ENCODE data around the gene NTN3.

The NTN3 gene

DNA sequence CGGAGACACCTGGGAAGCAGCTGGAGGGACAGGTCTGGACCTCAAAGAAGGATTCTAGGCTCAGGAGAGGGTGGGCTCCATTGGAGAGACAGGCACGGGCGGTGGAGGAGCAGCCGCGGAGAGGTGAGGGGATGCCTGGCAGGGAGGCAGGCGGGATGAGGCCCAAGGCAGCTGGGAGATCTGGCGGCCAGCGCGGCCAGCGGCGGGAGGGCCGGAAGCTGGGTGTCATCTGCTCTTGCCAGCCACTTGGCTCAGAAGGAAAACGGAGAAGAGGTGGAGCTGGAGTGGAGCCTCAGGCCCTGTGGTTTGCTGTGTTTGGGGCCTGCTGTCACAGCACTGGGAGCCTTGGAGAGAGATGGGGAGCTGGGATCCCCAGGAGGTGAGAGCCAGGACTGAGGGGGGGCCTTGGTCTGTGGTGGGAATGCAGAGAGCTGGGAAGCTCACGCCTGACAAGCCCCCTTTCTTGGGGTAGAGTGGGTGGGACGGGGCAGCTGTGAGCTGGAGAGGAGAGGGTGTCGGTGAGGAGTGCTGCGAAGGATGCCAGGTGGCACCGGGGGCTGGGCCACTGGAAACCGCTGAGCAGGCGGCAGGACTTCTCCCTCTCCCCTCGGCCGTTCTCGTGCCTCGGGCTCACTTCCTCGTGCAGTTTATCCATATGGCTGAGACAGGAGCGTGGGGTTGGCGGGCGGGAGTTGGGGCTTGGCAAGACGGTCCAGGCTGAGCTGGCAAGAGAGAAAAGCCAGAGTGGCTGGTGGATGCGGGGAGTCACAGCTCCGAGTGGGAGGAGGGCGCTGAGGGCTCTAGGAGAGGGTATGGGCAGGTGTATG is 11.8 kb downstream of the NTN3 start:
- Histone ChIP-seq H2BK120ac (ENCODE audit: low read depth, low read length) (no peak overlapping the region), H3K23ac (ENCODE audit: low read length in 2 of 2) (no peak overlapping the region), H3K4me1 (ENCODE audit: control insufficient read depth, insufficient read depth, low read depth, low read length) (peaks cover 17% of the 10 kb centered on the region), H3K4me3 (ENCODE audit: insufficient read depth in 1 of 2, low read depth in 1 of 2, low read length in 2 of 2) (peak overlapping the region in 1 of 2 experiments; percentile 72), H3K79me1 (replicated peaks; ENCODE audit: low read length, poor library complexity, severe bottlenecking) (peaks cover 55% of the 10 kb centered on the region), H3K9ac (ENCODE audit: low read length) (peak overlapping the region; percentile 86), H3K14ac (ENCODE audit: low read length in 2 of 2) (no peak overlapping the region), H4K91ac (ENCODE audit: low read length) (no peak overlapping the region), H2BK12ac (ENCODE audit: low read length in 2 of 2) (no peak overlapping the region), H3K4me2 (ENCODE audit: low read length, poor library complexity, severe bottlenecking) (no peak overlapping the region), H3K36me3 (ENCODE audit: control insufficient read depth in 1 of 2, insufficient read depth in 2 of 2, low read depth in 1 of 2, low read length in 2 of 2) (peaks cover 0 to 21% of the 10 kb centered on the region in 2 experiments), H2BK15ac (ENCODE audit: low read depth, poor library complexity, severe bottlenecking) (no peak overlapping the region), H3K18ac (ENCODE audit: low read depth in 1 of 2, low read length in 2 of 2) (no peak overlapping the region), H3K9me3 (ENCODE audit: control insufficient read depth, low read length) (no peaks in the 10 kb centered on the region), H4K8ac (ENCODE audit: low read length) (peak overlapping the region; percentile 45), H3K4ac (ENCODE audit: low read depth in 1 of 2, low read length in 2 of 2) (no peak overlapping the region), H3K27ac (ENCODE audit: low read length, poor library complexity, severe bottlenecking) (no peak overlapping the region), H2AK5ac (ENCODE audit: low read length, severe bottlenecking) (no peak overlapping the region), H3K27me3 (ENCODE audit: control insufficient read depth in 1 of 2, insufficient read depth in 1 of 2, low read length in 2 of 2) (no peaks in the 10 kb centered on the region), H2BK5ac (ENCODE audit: low read depth, low read length, poor library complexity, severe bottlenecking) (no peak overlapping the region), H2AFZ (ENCODE audit: low read depth, low read length) (no peak overlapping the region)
- WGBS = 86% methylated on average over 32 of the region's 32 CpGs
- DNase-seq = peak; percentile 28

DNA sequence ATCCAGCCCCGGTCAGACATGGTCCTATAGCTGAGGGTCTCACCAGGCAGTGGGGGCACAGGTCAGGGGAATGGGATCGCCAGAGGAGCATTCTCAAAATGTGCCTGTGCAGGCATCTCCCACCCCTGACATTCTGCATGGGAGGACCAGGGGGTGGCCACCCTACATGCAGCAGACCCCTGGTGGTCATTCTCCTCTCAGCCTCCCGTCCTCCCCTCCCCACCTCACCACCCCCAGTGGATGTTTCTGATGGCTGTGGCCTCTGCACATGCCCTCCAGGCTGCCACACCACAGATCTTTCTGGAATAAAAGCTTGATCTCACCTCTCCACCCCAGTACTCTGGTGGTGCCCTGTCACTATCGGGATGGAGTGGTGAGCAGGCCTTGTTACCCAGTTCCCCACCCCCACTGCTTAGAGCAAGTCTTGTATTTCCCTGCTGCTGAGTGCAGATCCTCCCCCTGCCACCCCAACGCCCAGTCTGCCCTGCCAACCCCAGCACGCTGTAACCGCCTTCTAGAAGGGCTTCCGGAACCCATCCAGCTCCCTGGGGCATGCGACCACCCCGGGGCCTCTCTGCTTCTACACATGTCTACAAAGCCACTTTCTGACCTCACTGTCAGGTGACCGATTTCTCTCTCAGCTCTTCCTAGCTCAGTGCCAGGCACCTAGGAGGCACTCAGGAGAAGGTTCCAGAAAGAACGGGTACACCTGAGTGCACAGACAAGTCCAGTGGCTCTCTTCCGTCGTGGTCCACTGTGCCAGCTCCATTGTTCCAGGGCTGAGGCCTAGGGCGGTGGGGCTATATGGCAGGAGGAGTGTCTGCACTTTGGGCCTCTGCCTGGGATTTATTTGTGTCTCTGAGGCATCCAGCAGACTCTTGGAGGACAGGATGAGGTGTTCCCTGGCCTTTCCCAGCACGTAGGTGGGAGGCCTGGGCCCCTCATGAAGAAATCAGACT is 13.1 kb downstream of the NTN3 start:
- H3K23ac ChIP-seq (ENCODE audit: low read length in 2 of 2) = no peak overlapping the region
- no peak overlapping the region for H3K4me2 ChIP-seq (ENCODE audit: low read length, poor library complexity, severe bottlenecking)
- H3K79me1 ChIP-seq (replicated peaks; ENCODE audit: low read length, poor library complexity, severe bottlenecking) = peaks cover 49% of the 10 kb centered on the region
- H3K9me3 ChIP-seq (ENCODE audit: control insufficient read depth, low read length) = no peaks in the 10 kb centered on the region
- H4K8ac ChIP-seq (ENCODE audit: low read length) = no peak overlapping the region
- DNase-seq = no peak
- H3K18ac ChIP-seq (ENCODE audit: low read depth in 1 of 2, low read length in 2 of 2) = no peak overlapping the region
- no peaks in the 10 kb centered on the region for H3K27me3 ChIP-seq (ENCODE audit: control insufficient read depth in 1 of 2, insufficient read depth in 1 of 2, low read length in 2 of 2)
- H2BK15ac ChIP-seq (ENCODE audit: low read depth, poor library complexity, severe bottlenecking) = no peak overlapping the region
- H3K4ac ChIP-seq (ENCODE audit: low read depth in 1 of 2, low read length in 2 of 2) = no peak overlapping the region
- peak overlapping the region; percentile 86 for H3K9ac ChIP-seq (ENCODE audit: low read length)
- H4K91ac ChIP-seq (ENCODE audit: low read length) = no peak overlapping the region
- H3K27ac ChIP-seq (ENCODE audit: low read length, poor library complexity, severe bottlenecking) = no peak overlapping the region
- 93% methylated on average over 16 of the region's 16 CpGs for WGBS
- peaks cover 0 to 18% of the 10 kb centered on the region in 2 experiments for H3K36me3 ChIP-seq (ENCODE audit: control insufficient read depth in 1 of 2, insufficient read depth in 2 of 2, low read depth in 1 of 2, low read length in 2 of 2)
- H3K4me3 ChIP-seq (ENCODE audit: insufficient read depth in 1 of 2, low read depth in 1 of 2, low read length in 2 of 2) = no peak overlapping the region
- peaks cover 20% of the 10 kb centered on the region for H3K4me1 ChIP-seq (ENCODE audit: control insufficient read depth, insufficient read depth, low read depth, low read length)
- no peak overlapping the region for H2AFZ ChIP-seq (ENCODE audit: low read depth, low read length)
- H2BK12ac ChIP-seq (ENCODE audit: low read length in 2 of 2) = no peak overlapping the region
- H3K14ac ChIP-seq (ENCODE audit: low read length in 2 of 2) = no peak overlapping the region
- H2AK5ac ChIP-seq (ENCODE audit: low read length, severe bottlenecking) = no peak overlapping the region
- H2BK5ac ChIP-seq (ENCODE audit: low read depth, low read length, poor library complexity, severe bottlenecking) = no peak overlapping the region
- H2BK120ac ChIP-seq (ENCODE audit: low read depth, low read length) = no peak overlapping the region

DNA sequence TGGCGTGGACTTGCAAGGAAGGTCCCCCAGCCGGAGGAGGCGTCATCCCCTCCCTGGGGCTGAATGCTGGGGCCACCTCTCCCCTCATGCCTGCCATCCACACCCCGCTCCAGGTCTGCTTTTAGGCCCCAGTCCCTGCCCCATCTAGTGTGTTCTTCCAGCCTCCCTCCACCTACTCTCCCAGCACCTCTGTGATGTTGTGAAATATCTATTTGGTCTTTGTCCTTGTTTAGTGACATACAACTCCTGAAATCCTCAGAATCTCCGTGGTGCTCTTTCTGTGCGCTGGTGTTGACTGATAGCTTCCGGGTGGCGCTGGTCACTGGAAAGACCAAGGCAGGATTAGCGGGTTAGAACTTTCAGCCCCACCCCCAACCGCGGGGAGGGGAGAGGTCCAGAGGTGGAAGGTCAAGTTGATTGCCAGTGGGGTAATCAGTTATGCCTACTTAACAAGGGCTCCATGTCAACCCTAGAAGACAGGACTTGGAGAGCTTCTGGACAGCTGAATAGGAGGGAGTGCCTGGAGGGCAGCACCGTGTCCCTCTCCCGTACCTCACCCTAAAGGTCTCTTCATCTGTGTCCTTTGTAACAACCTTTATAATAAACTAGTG is 13.9 kb downstream of the NTN3 start:
- H2BK12ac ChIP-seq (ENCODE audit: low read length in 2 of 2) = no peak overlapping the region
- H3K14ac ChIP-seq (ENCODE audit: low read length in 2 of 2) = no peak overlapping the region
- no peaks in the 10 kb centered on the region for H3K9me3 ChIP-seq (ENCODE audit: control insufficient read depth, low read length)
- no peak overlapping the region for H2AK5ac ChIP-seq (ENCODE audit: low read length, severe bottlenecking)
- no peak overlapping the region for H4K8ac ChIP-seq (ENCODE audit: low read length)
- no peak overlapping the region for H3K9ac ChIP-seq (ENCODE audit: low read length)
- H3K4ac ChIP-seq (ENCODE audit: low read depth in 1 of 2, low read length in 2 of 2) = no peak overlapping the region
- no peaks in the 10 kb centered on the region for H3K27me3 ChIP-seq (ENCODE audit: control insufficient read depth in 1 of 2, insufficient read depth in 1 of 2, low read length in 2 of 2)
- 92% methylated on average over 10 of the region's 13 CpGs for WGBS
- no peak for DNase-seq
- no peak overlapping the region for H2AFZ ChIP-seq (ENCODE audit: low read depth, low read length)
- peaks cover 51% of the 10 kb centered on the region for H3K79me1 ChIP-seq (replicated peaks; ENCODE audit: low read length, poor library complexity, severe bottlenecking)
- H2BK120ac ChIP-seq (ENCODE audit: low read depth, low read length) = no peak overlapping the region
- H2BK15ac ChIP-seq (ENCODE audit: low read depth, poor library complexity, severe bottlenecking) = no peak overlapping the region
- no peak overlapping the region for H2BK5ac ChIP-seq (ENCODE audit: low read depth, low read length, poor library complexity, severe bottlenecking)
- peaks cover 21% of the 10 kb centered on the region for H3K4me1 ChIP-seq (ENCODE audit: control insufficient read depth, insufficient read depth, low read depth, low read length)
- no peak overlapping the region for H3K27ac ChIP-seq (ENCODE audit: low read length, poor library complexity, severe bottlenecking)
- peaks cover 0 to 20% of the 10 kb centered on the region in 2 experiments for H3K36me3 ChIP-seq (ENCODE audit: control insufficient read depth in 1 of 2, insufficient read depth in 2 of 2, low read depth in 1 of 2, low read length in 2 of 2)
- no peak overlapping the region for H3K4me3 ChIP-seq (ENCODE audit: insufficient read depth in 1 of 2, low read depth in 1 of 2, low read length in 2 of 2)
- no peak overlapping the region for H3K18ac ChIP-seq (ENCODE audit: low read depth in 1 of 2, low read length in 2 of 2)
- no peak overlapping the region for H3K4me2 ChIP-seq (ENCODE audit: low read length, poor library complexity, severe bottlenecking)
- no peak overlapping the region for H3K23ac ChIP-seq (ENCODE audit: low read length in 2 of 2)
- H4K91ac ChIP-seq (ENCODE audit: low read length) = no peak overlapping the region

All from mesenchymal stem cell (in vitro differentiated cells and primary cell).